Left kidney (tissue), 2 donors: ENCODE results near the gene NGEF. TPM values are rescaled to one million over a fixed set of nuclear protein-coding genes. Genes with fewer than 3 reads are reported as not detected.

Experiments used
- DNase-seq: peaks from one replicate; pipeline ENCODE4 v3.0.0-alpha.2; 2013
- polyA plus RNA-seq: library from polyadenylated mRNA; unstranded; fragments of 120-200 nt; gene quantifications from one replicate; pipeline ENCODE4 v1.2.1, GENCODE V29; 2013; ENCODE audit not compliant: insufficient read length

The NGEF gene
- polyA plus RNA-seq, 1 donor, result 1.7 TPM

DNA sequence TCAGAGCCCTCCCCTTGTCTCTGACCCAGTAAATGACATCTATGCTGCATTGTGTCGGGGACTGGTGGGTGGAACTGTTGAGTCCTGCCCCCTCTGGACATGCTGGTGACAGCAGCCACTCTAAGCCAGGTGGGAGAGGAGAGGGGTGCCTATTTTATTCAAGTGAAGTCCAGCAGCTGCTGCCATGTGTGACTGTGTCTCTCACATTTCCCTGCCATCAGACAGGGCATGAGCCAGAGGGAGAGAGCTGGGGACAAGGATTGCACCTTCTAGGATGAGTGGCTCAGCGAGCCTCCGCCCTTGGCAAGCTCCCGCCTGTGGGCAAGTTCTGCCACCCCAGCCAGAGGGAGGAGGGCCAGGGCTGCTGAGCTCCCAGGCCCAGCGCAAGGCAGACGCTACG lies 13.7 kb downstream of the NGEF start:
- DNase-seq, result no peak

DNA sequence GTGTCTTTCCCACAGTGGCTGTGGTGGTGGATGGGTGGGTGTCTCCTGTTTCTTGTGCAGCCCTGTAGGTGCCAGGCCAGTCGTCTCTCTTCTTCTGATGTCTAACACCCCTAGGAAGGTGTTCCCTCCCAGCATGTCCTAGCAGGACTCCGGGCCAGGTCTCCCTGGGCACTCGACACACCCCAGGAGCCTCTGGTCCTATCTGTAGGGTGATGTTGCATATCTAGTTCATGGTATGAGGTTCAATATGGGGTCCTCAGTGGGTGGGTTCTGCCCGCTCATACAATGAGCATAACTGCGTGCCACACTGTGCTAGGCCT lies 14.4 kb downstream of the NGEF start:
- no peak for DNase-seq

DNA sequence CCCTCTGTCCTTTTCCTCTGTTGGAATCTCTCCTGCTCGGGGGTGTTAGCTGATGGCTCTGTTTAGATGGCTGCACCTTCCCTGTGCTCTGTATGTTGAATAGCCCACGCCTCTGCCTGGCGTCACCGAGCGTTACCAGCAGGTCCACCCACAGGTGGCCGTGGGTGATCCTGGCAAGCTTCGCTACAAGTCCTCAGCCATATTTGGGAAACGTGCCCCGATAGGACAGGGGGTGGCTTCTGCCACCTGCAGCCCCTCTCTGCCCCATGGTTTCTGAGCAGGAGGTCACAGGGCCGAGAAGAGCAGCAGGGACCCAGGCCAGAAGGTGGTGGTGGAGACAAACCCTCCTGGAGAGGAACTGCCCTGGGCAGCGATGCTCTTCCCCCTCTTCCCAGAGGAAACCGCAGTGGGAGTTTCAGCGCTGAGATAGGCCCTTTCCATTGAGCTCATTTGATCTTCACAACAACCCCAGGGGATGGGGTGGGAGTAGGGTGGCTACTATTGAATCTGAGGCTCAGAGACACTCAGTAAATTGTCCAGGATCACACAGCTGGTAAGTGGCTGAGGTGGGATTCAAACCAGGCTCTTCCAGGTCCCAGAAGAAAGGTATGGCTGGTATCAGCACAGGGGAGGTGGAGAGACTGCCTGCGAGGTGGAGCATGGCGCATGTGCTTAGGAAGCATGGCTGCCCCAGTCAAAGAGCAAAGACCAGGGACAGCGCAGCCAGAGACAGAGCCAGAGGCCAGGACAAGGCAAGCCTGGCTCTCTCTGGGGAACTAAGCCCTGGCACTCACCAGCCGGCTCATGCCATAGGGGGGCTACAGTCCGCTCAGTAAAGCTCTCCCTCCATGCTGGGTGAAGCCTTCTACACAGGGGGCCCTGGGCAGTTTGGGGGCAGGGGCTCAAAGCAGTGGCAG lies 15.0 kb downstream of the NGEF start:
- no peak for DNase-seq

DNA sequence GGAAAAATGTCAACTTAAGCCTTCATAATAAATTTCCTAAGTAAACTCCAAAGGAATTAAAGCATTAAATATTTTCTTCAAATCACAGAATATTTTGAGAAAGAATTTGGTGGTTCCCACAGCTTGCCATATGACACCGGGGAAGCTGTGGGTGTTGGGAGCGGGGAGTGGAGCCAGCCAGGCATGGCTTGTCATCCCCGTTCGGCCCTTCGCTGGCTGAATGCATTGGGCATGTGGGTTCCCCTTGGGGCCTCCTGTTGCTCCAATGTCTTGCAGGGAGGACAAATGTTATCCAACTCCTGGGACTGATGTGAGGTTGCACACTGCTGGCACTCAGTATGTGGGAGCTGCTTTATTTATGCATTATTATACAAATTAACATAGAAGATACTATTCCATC lies 18.6 kb downstream of the NGEF start:
- DNase-seq, result no peak

DNA sequence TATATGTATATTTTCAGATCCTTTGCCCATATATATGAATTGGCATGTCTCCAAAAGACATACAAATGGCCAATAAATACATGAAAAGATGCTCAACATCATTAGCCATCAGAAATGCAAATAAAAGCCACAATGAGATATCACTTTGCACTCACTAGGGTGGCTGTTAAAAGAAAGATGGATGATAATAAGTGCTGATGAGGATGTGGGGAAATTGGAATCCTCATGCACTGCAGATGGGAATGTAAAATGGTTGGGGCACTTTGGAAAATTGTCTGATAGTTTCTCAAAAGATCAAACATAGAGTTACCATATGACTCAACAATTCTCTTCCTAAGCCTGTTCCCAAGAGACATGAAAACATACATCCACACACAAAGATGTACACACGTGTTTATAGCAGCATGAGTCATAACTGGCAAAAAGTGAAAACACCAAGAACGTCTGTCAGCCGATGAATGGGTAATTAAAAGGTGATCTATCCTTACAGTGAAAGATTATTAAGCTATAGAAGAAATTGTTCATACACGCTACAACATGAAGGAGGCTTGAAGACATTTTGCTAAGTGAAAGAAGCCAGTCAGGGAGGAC lies 19.7 kb downstream of the NGEF start:
- no peak for DNase-seq

DNA sequence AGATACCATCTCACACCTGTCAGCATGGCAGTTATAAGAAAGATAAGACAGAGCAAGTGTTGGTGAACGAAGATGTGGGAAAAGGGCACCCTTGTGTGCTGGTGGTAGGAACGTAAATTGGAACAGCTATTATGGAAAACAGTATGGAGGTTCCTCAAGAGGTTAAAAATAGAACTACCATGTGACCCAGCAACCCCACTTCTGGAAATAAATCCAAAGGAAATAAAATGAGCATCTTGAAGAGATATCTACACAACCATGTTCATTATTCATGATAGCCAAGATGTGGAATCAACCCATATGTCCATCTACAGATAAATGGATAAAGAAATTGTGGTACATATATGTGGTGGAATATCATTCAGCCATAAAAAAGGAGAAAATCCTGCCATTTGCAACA lies 26.9 kb downstream of the NGEF start:
- no peak for DNase-seq

DNA sequence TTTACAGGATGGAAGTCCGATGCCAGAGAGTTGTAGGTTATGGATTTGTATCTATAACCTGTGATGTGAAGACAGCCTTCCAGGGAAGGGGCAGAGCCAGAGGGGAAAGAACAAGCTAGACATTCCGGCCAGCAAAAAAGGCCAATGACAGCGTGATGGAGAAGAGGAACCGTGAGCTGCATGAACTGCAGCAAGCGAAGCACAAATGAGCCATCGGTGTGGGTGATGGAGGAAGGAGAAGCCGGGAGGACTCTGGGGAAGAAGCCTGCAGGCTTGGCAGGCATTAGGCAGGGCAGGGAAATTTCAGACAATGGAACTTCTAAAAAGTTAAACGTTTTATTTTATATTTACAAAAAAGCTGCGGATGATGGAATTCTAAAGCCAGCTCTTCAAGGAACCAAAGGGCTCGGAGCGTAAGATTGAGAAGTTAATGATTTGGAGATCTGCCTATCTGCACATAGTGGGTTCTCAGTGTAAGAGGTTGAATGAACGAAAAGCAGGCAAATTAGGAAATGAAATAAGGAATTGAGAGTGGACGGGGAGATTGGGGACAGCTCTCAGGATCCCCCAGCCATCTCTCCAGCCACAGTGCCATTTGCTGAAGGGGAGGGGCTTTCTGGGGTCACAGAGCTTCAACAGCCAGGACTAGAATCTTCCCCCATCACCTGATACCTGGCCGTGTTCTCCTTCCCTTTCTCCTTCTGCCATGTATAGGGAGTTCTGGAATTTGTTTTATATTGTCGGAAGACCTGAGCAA lies 28.4 kb downstream of the NGEF start:
- DNase-seq, result no peak

DNA sequence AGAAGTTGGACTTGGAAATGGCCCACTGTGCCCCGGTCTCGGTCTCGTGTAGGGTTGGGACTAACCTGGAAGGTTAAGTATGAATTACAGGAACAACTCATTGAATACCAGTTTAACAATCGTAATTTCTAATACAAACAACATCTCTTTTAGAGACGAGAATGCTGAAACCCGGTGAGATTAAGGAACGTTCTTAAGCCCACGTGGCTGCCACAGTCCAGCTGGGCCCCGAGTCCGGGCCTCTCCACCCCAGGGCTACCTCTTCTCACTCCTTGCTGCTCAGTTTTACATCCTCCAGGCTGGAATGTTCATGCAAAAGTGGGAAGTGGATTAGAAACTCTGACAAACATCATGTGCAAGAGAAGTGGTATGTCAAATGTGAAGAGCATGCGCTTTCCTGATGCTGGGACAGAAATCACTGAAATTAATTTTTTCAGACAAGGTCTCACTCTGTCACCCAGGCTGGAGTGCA lies 29.4 kb downstream of the NGEF start:
- no peak for DNase-seq

DNA sequence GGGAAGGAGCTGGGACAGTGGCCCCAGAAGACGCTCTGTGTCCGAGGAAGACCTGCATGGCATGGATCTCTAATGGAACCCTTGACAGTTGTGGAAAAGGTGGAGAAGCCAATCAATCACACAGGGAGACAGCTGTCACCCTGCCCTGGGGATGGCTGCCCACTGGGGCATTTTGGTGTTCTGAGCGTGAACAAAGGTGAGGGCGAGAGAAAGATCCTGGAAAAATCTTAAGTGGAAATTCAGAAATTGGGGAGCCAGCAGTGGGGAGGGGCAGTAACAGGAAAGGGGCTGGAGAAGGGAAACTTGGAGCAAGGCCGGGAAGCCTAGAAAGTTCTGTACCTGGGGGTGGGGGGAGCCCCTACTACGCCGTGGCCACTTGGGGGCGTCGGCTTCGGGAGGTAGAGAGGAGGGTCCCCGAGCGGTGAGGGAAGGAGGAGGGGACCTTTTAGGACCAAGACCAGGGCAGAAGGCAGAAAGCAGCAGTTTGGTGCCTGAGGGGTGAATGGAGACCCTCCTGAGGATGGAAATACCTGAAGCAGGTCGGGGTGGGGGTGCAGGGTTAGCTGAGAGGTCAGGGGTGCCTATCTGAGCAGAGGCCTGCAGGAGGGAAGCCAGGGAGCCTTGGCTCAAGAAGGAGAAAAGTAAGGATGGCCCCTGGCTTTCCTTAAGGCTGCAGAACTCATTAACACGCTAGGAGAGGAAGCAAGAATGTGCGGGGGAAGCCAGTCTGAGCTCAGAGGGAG lies 30.0 kb downstream of the NGEF start:
- no peak for DNase-seq

DNA sequence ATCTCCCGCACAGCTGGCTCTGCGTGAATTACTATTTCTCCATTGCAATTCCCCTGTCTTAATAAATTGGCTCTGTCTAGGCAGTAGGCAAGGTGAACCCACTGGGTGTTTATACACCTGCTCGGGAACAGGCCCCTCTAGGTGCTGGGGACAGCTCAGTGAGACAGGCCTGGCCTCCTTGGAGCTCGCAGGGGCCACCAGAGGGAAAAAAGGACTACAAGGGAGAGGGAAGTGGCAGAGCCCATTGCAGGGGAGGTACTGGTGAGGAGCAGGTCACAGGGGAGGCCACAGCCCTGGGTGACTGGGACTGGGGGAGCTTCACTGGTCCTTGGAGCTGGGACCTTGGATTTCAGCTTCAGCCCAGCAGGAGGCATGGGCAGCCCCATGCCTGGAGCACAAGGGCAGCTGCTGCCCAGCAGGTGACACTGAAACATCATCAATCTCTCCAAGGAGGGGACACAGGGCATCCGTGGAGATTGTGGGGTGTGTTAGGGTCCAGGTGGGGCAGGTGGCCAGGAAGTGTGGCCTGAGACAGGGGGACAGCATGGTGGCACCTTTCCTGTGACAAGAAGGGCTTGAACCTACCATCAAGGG lies 31.2 kb downstream of the NGEF start:
- no peak for DNase-seq

DNA sequence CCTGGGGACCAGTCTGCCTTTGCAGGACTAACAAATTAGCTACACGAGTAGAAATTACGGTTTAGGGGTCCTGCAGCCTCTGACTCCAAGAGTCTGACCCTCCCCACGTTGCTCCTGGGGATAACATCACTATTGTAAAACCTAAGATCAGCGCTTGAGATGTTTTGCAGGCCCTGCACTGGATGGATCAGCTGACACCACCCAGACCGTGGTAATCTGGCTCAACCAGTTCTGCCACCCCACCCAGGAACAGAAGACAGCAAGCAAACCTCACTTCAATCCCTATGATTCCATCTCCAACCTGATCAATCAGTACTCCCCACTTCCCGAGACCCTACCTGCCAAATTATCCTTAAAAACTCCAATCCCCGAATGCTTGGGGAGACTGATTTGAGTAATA lies 31.7 kb downstream of the NGEF start:
- DNase-seq, result no peak

DNA sequence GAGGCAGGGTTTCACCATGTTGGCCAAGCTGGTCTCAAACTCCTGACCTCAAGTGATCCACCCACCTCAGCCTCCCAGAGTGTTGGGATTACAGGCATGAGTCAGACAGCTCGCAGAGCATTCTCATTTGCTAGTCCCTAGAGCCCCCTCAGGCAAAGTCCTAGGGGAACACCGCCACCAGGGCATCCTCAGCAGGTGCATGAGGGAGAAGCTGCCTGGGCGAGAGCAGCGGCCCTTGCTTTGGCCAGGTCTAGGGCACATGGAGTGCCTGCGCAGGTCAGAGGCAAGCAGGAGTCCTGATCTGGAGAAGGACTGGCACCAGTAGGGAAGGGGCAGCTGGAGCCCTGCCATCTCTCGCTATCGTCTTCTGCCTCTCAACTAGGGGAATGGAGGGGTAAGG lies 32.4 kb downstream of the NGEF start:
- no peak for DNase-seq

DNA sequence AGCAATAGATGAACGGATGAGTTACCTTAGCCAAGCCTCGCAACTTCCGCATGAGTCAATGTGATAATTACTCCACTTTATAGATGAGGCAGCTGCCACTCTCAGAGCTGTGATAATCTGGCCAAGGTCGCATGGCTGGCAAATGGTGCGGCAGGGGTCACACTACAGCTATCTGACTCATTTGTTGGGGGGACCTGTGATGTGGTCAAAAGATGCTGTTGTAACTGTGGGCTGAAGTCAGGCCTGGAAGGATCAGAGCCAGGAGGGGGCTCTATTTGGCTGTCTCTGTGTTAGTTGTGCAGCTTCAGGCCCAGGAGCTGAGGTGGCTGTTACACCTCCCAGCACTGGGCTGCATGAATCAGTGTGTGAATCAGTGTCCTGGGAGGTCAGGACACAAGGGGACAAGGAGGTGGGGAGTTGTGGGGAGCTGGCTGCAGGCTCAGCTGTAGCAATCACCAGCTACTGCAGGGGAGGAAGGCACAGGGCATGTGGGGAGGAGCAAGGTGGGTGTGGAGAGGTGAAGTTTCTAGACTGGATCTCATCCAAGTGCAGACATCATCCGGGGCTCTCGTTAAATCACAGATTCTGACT lies 33.1 kb downstream of the NGEF start:
- DNase-seq, result no peak

DNA sequence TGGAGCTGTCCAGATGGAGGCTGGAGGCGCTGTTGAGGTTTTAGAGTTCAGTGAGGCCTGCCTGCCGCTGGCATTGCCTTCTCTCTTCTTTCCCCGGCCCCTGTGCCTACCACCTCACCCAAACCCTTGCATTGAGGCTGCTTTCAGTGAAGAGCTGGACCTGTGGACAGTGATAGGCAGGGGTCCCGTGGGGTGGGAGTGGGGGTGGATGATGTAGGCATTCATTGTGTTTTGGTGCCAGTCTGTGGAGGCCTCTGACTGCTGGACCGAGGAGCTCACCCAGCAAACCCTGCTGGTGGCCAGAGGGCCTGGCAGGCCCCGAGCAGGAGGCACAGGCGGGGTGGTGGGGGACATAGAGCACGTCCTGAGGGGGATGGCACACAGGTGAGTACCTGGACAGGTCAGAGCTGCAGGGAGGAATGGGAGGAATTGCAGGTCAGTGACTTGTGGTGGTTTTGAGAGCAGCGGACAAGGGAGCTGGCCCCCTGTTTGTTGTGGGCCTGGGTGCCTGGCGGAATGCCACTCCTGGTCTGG lies 35.6 kb downstream of the NGEF start:
- no peak for DNase-seq

DNA sequence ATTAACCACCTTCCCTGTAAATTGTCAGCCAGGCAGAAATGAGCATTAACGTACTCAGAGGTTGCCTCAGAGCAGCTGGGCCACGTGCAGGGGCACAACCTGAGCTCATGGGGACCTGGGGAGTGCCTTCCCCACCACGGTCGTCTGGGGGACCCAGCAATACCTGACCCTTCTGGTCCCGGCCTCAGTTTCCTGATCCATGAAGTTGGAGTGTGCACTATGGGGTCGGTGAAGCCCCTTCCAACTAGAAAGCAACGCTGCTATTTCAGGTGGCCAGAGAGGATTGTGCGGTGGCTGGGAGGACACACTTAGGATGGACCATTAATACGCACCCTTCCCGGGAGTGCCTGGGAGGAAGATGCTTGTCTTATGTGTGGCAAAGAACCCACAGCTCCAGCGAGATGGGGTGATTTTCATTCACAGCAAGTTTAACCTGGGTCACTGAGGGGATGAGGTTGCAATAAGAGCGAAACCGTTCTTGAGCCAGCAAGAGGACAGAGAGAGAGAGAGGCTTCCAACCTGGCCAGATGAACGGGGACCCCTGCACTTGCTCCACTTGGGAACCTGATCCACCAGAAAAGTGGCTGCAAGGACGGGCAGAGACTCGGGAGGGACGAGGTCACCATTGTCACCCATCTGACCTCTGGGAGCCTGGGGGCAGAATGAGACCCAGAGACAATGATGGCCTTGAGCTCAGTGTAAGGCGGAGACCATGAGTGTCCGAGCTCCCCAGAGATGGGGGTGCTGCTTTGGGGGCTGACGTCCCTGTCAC lies 36.2 kb downstream of the NGEF start:
- DNase-seq, result no peak

DNA sequence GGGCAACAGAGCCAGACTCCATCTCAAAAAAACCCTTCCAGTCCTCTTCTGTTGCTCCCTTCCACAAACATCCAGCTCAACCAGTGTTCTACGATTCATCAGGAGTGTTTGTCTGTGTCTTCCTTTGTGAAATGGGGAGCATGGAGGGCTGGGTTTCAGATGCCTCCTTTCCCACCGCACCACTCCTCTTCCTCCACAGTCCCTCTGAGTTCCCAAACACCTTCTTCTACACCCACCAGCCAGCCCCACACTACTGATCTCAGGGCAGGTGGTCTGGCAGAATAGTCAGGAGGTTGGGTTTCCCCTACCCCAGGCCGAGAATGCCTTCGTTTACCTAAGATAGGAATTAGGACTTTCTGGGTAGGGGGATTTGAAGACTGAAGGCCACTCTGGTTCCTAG lies 36.9 kb downstream of the NGEF start:
- DNase-seq, result no peak

DNA sequence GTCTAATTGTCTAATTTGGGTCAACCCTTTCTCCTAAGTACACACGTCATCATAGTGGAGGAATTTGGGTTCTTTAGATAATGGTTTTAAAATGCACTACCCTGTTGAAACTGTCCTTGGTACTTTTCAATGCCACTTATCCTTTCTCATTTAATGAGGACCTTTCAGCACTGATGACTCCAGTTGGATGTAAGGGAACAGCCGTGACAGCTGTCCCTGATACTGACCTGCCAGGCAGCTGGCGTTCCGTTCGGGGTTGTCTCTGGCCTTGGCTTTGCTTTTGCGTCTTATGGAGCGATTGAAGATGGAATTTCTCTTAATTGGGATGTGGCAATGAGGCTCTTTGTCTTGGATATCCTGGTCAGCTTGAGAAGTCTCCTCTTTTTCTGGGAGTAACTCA lies 38.7 kb downstream of the NGEF start:
- no peak for DNase-seq

DNA sequence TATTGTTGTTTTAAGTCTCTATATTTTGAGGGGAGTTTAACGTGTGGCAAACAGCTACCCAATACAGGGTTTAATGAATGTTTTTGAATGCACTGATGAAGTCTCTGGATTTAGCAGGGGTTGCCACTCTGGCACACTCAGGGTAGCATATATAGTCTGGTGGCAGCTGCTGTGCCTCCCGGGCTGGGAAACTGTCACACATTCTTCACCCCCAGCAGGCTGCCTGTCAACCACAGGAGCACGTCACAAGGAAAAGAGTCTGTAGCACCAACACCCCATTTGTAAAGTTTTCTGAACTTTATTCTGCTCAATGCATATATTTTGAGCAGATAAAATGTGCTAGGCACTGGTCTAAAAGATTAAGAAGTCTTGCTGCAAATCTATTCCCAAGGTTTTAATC lies 39.3 kb downstream of the NGEF start:
- no peak for DNase-seq

DNA sequence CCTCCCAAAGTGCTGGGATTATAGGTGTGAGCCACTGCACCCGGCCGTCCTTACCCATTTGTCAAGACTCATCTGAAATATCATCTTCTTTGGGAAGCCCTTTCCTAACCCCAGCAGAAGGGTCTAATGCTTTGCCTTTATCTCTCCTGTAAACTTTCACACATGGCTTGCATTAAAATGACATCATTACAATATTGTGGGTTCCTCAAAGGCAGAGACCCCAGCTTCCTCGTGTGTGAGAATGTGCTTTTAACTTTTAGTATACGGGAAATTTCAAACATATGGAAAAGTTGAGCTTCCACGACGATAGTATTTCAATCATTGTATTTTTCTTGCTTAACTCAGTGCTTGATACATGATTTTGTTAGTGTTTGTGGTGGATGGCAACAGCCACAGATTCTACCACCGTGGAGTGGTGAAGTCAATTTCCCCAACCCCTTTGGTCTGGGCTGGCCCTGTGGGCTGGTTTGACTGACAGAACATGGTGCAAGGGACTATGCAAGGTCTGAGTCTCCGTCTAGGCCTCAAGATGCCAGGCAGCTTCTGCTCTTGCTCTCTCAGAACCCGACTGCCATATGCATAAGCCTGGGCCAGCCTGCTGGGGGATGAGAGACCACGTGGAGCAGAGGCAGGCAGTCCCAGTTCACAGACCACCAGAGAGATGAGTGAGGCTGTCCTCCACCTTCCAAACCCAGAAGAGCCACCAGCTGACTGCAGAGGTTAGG lies 39.9 kb downstream of the NGEF start:
- no peak for DNase-seq

DNA sequence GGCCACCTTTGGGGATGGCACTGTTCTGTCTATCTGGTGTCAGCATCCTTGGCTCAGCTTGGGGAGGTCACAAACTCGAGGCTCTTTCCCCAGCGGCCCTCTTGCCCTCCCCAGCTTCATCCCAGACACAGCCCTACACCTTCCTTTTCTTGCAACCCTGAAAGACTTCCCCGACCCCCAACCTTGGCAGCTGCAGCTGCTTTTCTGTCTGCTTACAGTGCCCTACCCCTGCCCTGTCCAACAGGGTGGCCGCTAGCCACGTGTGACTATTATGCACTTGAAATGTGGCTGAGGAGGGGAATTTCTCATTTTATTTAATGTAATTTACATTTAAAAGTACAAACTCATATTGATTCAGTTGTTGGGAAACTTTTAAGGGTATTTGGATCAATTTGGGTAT lies 41.3 kb downstream of the NGEF start:
- DNase-seq, result no peak
